Activated T-cell treated with anti-CD3 and anti-CD28 coated beads, Interleukin-2, amount 50 U/mL, for 72 hours (primary cell): ENCODE data around the gene EPS15. TPM values are rescaled to one million over a fixed set of nuclear protein-coding genes. Genes with fewer than 3 reads are reported as not detected.
"Not testable (repeated sequence)": the region's sequence is repeated elsewhere in the genome, so short reads cannot be mapped to it uniquely, and the experiment has no call there.

Experiments used
- ATAC-seq, 2 donors: fragments of 150-1000 bp; cut with Tn5 transposase; replicated peaks in 1 of 2; 2 replicates each; pipeline ENCODE4 v1.10.0; 2021; ENCODE audit warnings: moderate library complexity in 2 of 2, mild to moderate bottlenecking in 1 of 2
- DNase-seq, 2 donors: peaks; one replicate each; pipeline ENCODE4 v3.0.0; 2021 to 2022; ENCODE audit warnings: mixed read lengths in 1 of 2
- H3K27ac Mint-ChIP-seq: one replicate; pipeline ENCODE4 v1.8.0; 2022; ENCODE audit warnings: mild to moderate bottlenecking, moderate library complexity, mixed read lengths
- H3K27me3 Mint-ChIP-seq: one replicate; pipeline ENCODE4 v1.8.0; 2022; ENCODE audit warnings: low read depth, mixed read lengths
- H3K36me3 Mint-ChIP-seq, 2 donors: one replicate each; pipeline ENCODE4 v1.8.0; 2022; ENCODE audit warnings: mixed read lengths in 2 of 2, mild to moderate bottlenecking in 1 of 2; ENCODE audit not compliant: insufficient read depth in 2 of 2
- H3K4me1 Mint-ChIP-seq: one replicate; pipeline ENCODE4 v1.8.0; 2022; ENCODE audit warnings: low read depth, mixed read lengths
- H3K4me3 Mint-ChIP-seq, 2 donors: one replicate each; pipeline ENCODE4 v1.8.0; 2022; ENCODE audit warnings: mild to moderate bottlenecking in 2 of 2, mixed read lengths in 2 of 2, moderate library complexity in 2 of 2
- H3K9me3 Mint-ChIP-seq, 2 donors: one replicate each; pipeline ENCODE4 v1.8.0; 2022; ENCODE audit warnings: mixed read lengths in 2 of 2
- total RNA-seq, 2 donors: library from RNA; stranded (reverse); gene quantifications; one replicate each; pipeline ENCODE4 v1.2.3, GENCODE V29; 2022

EPS15 gene
- total RNA-seq, 2 donors from 2014 or later: 78.0 to 84.0 TPM

DNA sequence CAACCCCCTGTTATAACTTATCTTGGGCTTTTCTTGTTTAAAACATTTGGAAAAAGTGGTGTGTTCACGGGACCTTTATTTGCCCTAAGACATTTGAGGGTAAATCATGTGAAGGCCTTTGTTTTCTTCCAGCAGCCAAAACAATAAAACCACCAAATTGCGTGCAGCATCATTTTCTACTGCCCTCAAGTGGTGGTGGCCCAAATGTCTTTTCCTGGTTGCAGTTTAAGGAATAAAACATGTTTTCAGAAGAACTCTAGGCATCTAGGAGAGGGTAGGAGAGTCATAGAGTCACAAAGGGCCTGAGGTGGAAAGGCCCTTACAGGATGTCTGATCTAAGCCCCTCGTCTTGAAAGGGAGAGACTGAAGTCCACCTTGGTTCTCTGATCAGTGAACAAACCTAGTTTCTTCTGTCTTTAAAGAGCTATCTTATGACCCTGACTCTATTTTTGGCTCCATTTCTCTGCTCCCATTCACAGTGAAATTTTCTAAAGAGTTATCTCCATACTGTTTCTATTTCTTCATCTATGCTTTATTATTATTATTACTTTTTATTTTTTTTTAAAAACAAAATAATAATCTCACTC, 16.0 kb upstream of the EPS15 start:
- Mint-ChIP-seq H3K4me1 (peaks cover 9% of the 10 kb centered on the region), H3K36me3 (no peaks in the 10 kb centered on the region), H3K27me3 (no peaks in the 10 kb centered on the region), H3K4me3 (peak overlapping the region in 1 of 2 donors; percentile 40), H3K9me3 (no peaks in the 10 kb centered on the region), H3K27ac (no peak overlapping the region)
- ATAC-seq (peak; percentile 20 to 34), DNase-seq (peak; percentile 16 to 39)

DNA sequence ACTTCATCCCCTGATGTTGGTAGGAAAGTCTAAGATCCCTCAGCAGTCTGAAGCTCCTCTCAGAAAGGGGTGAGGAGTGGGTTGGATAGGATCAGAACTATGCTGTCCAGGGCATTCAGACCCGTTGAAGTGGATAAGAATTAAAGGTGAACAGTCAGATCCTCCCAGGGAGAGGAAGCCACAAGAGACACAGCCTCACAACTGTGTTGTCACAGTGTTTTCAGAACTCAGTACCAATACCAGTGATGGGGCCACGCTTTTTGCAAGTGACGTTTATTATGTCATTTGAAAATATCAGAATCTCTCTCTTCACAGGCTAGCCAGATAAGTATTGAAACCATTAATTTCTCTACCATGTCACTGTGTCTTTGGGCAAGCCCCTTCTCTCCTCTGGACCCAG, 15.4 kb upstream of the EPS15 start:
- Mint-ChIP-seq H3K36me3 (no peaks in the 10 kb centered on the region), H3K4me1 (peaks cover 9% of the 10 kb centered on the region), H3K4me3 (peak overlapping the region in 1 of 2 donors; percentile 40), H3K9me3 (no peaks in the 10 kb centered on the region), H3K27ac (no peak overlapping the region), H3K27me3 (no peaks in the 10 kb centered on the region)
- ATAC-seq (peak; percentile 67 to 93), DNase-seq (peak in 1 of 2 donors; percentile 18)

DNA sequence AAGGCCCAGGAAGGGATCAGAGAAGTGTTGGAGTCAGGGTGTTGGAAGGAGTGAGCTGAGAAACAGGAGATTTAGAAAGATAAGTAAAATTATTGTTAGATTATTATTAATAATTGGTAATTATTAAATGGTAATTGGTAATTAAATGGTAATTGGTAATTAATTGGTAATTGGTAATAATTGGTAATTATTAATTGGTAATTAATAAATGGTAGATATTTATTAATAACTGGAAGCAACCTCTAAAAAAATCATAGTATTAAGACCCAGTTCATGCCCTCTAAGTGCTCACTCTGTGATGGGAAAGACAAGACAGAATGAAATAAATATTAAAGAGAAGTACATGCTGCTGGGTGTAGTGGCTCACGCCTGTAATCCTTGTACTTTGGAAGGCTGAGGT, 13.8 kb upstream of the EPS15 start:
- ATAC-seq (no peak), DNase-seq (no peak)
- Mint-ChIP-seq H3K4me1 (peaks cover 9% of the 10 kb centered on the region), H3K9me3 (no peaks in the 10 kb centered on the region), H3K36me3 (no peaks in the 10 kb centered on the region), H3K27ac (no peak overlapping the region), H3K27me3 (no peaks in the 10 kb centered on the region), H3K4me3 (no peak overlapping the region)

DNA sequence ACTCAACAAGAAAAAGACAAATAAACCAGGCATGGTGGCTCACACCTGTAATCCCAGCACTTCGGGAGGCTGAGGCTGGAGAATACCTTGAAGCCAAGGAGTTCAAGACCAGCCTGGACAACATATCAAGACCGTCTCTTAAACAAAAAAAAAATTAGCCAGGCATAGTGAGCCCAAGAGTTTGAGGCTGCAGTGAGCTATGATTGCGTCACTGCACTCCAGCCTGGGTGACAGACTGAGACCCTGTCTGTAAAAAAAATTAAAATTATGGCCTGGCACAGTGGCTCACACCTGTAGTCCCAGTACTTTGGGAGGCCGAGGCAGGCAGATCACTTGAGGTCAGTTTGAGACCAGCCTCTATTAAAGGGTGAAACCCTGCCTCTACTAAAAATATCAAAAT, 11.4 kb upstream of the EPS15 start:
- not testable (repeated sequence) for H3K4me3 Mint-ChIP-seq, H3K9me3 Mint-ChIP-seq, H3K4me1 Mint-ChIP-seq, DNase-seq, H3K36me3 Mint-ChIP-seq, ATAC-seq, H3K27ac Mint-ChIP-seq, H3K27me3 Mint-ChIP-seq

DNA sequence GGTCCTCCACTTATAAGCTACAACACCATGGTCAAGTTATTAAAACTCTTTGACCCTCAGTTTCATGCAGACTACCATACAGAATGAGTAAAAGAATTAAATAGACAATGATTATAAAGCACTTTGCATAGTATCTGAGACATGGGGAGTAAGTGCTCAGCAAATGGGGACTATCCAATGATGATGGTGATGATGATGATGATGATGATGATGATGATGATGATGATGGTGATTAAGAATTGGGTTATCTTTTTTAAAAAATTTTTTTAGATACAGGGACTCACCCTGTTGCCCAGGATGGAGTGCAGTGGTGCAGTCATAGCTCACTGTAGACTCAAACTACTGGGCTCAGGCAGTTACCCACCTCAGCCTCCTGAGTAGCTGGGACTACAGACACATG, 8.1 kb upstream of the EPS15 start:
- Mint-ChIP-seq H3K4me1 (no peaks in the 10 kb centered on the region), H3K36me3 (no peaks in the 10 kb centered on the region), H3K27ac (no peak overlapping the region), H3K4me3 (no peak overlapping the region), H3K27me3 (no peaks in the 10 kb centered on the region), H3K9me3 (no peaks in the 10 kb centered on the region)
- DNase-seq (no peak), ATAC-seq (no peak)

DNA sequence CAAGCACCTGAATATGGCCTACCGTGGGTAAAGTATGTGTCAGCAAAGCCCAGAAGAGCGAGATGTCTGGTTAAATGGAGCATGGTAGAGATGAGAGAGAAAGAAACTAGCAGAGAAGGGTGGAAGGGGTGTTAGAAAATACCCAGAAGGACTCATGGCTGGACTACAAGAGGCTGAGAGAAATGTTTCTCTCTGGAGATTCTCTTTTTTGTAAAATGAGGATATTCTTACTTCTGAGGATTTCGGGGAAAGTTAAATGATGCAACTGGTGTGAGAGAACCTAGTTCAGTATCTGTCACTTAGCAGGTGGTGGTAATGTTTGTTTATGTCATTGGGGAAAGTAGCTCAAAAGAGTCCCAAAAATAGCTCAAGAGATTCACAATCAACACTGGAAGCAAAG, 7.2 kb upstream of the EPS15 start:
- Mint-ChIP-seq H3K4me1 (no peaks in the 10 kb centered on the region), H3K27me3 (no peaks in the 10 kb centered on the region), H3K9me3 (no peaks in the 10 kb centered on the region), H3K36me3 (no peaks in the 10 kb centered on the region), H3K4me3 (no peak overlapping the region), H3K27ac (no peak overlapping the region)
- peak; percentile 45 to 69 for ATAC-seq
- DNase-seq: no peak

DNA sequence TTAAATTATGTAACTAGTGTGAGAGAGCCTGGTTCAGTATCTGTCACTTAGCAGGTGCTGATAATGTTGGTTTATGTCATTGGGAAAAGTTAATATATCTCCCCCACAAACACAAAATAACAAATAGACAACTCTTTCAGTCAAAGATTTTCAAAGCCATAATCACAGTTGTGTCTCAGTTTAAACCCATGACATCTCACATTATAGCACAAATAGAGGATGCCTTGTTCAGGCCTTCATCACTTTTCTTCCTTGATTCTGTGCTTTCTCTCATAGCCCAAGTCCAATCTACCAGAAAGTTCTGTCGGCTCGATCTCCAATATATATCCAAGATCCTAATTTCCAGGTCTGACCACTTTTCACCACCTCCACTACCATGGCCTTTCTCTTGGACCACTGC, 6.2 kb upstream of the EPS15 start:
- Mint-ChIP-seq H3K36me3 (no peaks in the 10 kb centered on the region), H3K9me3 (no peaks in the 10 kb centered on the region), H3K4me3 (no peak overlapping the region), H3K27me3 (no peaks in the 10 kb centered on the region), H3K27ac (no peak overlapping the region), H3K4me1 (peaks cover 7% of the 10 kb centered on the region)
- no peak for ATAC-seq
- DNase-seq: no peak

DNA sequence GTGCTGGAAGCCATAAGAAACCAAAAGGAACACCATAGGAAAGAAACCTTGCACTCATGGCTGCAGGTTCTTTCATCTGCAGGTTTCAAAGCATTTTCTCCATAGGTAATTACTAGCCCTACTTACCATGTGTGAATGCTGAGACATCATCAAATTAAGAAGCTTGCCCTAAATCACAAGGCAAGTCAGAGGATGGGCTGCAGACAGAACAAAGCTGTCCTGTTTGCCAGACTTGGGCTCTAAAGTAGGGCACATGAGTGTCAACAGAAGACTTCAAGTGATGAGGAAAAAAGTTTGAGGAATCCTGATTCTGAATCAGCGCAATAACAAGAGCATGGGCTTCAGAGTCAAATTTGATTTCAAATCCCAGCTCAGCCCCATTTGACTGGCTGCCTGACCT, 5.8 kb upstream of the EPS15 start:
- Mint-ChIP-seq H3K4me3 (no peak overlapping the region), H3K4me1 (peaks cover 11% of the 10 kb centered on the region), H3K36me3 (peaks cover 0 to 2% of the 10 kb centered on the region in 2 donors), H3K27ac (no peak overlapping the region), H3K27me3 (no peaks in the 10 kb centered on the region), H3K9me3 (no peaks in the 10 kb centered on the region)
- DNase-seq: no peak
- no peak for ATAC-seq

DNA sequence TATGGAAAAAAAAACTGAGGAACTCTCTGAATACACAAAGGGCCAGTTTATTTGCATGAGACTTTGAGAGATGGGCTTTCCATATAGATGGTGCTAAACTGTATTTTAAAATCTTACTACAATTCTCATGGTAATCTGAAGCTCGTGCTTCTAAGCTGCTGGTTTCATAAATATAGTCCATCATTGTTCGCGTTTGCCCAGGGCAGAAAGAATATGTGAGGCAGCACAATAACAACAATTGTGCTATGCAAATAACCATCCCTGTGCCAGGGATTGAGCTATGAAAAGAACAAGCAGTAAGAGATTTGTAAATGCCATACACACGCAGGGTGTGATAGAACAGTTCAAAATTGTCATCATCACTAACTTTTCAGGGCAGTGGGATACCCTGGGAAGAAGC, 4.9 kb upstream of the EPS15 start:
- Mint-ChIP-seq H3K9me3 (no peaks in the 10 kb centered on the region), H3K4me1 (peaks cover 16% of the 10 kb centered on the region), H3K27ac (no peak overlapping the region), H3K27me3 (no peaks in the 10 kb centered on the region), H3K4me3 (no peak overlapping the region), H3K36me3 (peaks cover 0 to 4% of the 10 kb centered on the region in 2 donors)
- DNase-seq: no peak
- no peak for ATAC-seq

DNA sequence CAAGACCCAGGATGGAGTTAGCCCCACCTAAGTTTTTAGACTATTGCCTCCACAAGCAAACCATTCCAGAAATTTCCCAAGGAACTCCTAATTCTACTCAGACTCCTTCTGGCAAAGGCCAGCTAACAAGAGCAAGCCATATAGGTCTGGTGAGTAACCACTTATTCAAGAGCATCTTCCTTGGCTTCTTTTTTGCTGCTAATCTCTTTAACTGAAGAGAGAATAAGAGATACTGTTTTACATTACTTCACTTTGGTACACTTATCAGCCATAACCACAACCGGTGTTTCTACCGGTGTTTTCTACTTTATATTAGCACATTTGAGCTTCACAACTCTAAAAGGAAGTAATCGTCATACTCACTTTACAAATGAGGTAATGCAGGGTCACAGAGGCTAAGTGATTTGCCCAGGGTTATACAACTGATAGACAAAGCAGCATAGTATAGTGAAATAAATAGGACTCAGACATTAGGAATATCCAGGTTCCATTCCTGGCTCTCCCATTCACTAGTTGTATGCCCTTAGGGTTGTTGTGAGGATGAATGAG, 1.7 kb upstream of the EPS15 start:
- H3K27me3 Mint-ChIP-seq: no peaks in the 10 kb centered on the region
- peak overlapping the region; percentile 66 for H3K27ac Mint-ChIP-seq
- DNase-seq: no peak
- no peak for ATAC-seq
- peak overlapping the region in 1 of 2 donors; percentile 44 for H3K4me3 Mint-ChIP-seq
- H3K9me3 Mint-ChIP-seq: no peaks in the 10 kb centered on the region
- peaks cover 38% of the 10 kb centered on the region for H3K4me1 Mint-ChIP-seq
- peaks cover 7 to 9% of the 10 kb centered on the region in 2 donors for H3K36me3 Mint-ChIP-seq

DNA sequence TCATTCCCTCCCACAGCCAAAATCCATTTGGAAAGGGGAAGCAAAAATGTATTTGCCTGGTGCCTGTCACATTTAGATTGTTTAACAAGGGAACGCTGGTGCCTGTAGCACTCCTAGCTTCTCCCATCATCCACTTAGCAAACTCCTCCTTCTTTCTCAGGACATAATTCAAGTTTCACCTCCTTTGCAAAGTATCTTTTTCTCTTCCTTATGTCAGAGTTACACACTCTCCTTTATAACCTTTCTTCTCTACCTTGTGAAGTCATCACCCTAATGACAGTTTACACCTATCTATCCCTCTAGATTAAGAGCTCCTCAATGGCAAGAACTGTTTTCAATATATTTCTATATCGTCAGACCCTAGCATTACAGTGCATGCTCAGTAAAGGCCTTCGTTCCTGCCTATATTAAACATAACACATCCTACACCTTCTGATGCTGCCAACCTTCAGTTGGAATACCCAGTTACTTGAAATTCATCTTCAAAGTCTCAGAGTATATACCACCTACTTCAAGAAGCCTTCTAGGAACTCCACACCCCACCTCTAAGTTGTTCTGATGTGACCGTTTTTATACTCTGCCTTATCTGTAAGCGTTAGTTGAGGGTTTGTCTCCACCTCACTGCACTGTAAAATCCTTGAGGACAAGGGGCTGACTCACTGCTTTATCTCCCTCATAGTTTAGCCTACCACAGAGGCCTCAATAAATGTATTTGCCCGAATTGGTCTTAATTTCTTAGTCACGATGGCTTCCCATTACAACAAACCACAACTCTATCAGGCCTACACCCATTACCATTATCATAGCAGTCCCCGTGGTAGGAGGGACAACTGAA, 1.0 kb upstream of the EPS15 start:
- peak overlapping the region; percentile 9 to 44 for H3K4me3 Mint-ChIP-seq
- DNase-seq: no peak
- peaks cover 44% of the 10 kb centered on the region for H3K4me1 Mint-ChIP-seq

DNA sequence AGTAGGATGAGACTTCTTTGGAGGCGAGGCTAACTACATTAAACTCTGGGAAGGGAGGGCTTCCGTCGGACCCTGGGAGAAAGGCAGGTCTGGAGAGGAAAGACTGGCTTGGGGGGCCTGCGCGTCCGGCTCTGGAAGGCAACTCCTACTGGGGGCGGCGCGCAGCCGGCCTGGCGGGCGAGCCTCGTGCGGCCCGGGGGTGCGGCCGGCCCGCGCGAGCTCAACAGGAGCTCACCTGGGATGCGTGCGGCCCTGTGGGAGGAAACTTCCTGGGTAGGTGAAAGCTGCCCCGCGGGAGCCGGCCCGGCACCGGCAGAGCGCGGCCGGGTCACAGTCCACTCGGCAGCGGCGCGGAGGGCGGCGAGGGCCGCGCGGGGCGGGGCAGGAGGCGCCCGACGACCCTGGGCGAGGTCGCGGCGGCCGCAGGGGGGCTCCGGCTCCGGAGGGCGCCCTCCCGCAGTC, 449 bp downstream of the EPS15 start:
- Mint-ChIP-seq H3K36me3 (peaks cover 7 to 9% of the 10 kb centered on the region in 2 donors), H3K27me3 (no peaks in the 10 kb centered on the region), H3K9me3 (no peaks in the 10 kb centered on the region), H3K4me1 (peaks cover 59% of the 10 kb centered on the region), H3K27ac (peak overlapping the region; percentile 91), H3K4me3 (peak overlapping the region; percentile 91 to 93)
- DNase-seq (peak; percentile 60 to 64), ATAC-seq (peak; percentile 70 to 72)

More for the DNA sequence above, 1.0 kb upstream of the EPS15 start:
- Mint-ChIP-seq H3K27me3 (no peaks in the 10 kb centered on the region), H3K36me3 (peaks cover 7 to 9% of the 10 kb centered on the region in 2 donors), H3K27ac (peak overlapping the region; percentile 66), H3K9me3 (no peaks in the 10 kb centered on the region)
- no peak for ATAC-seq

DNA sequence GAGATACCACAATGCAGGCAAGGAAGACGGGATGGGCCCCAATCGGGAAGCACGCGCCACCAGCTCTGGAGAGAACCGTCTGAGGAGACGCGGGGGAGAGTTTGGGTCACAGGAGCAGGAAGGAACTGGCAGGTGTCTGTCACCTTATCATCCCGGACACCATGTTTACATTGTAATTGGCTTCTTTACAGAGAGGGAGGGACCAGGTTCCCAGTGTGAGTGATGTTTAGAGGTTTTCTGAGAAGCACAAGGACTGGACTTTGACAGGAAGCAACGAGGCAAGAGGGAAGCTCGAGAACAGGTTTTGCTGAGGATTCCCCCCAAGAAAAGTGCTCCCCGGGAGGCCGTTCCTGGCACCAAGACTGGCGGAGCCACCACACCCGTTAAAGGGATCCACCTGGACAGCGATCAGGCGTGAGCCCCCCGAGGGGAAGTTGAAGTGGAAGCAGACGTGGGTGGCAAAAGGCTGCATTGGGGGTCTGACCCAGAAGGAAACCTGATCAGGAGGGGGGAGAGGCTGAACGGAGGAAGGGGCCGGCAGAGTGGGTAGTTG, 957 bp downstream of the EPS15 start:
- ATAC-seq (peak; percentile 46 to 59), DNase-seq (peak; percentile 41 to 42)
- Mint-ChIP-seq H3K27me3 (no peaks in the 10 kb centered on the region), H3K36me3 (peaks cover 7 to 9% of the 10 kb centered on the region in 2 donors), H3K27ac (peak overlapping the region; percentile 91), H3K4me1 (peaks cover 61% of the 10 kb centered on the region), H3K9me3 (no peaks in the 10 kb centered on the region), H3K4me3 (peak overlapping the region; percentile 91 to 93)
